ENCODE data around the gene RORB.

Gene RORB

DNA sequence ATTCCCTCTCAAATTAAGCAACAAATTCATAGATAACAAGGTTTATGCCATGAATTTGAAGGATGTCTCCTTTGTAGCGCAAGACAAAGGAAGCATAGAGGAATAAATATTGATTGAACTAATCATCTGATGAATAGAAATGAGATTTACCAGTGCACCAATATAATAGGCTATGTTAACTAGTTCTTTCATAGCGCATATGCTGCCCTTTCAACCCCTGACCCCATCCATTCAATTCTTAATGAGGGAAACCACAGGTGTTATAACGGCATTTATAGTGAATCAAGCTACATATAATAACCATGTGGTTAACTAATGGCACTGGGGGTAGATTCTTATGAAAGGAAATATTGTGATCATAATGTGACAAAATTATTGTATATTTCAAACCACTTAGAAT lies 6.5 kb downstream of the RORB start:
- no peak for DNase-seq (ENCODE audit: low read depth in 2 of 2)
- no peak overlapping the region for H3K4me3 ChIP-seq (replicated peaks in 1 of 2; ENCODE audit: low read depth in 2 of 2, low read length in 2 of 2)
- TF ChIP-seq, protein P1, sequence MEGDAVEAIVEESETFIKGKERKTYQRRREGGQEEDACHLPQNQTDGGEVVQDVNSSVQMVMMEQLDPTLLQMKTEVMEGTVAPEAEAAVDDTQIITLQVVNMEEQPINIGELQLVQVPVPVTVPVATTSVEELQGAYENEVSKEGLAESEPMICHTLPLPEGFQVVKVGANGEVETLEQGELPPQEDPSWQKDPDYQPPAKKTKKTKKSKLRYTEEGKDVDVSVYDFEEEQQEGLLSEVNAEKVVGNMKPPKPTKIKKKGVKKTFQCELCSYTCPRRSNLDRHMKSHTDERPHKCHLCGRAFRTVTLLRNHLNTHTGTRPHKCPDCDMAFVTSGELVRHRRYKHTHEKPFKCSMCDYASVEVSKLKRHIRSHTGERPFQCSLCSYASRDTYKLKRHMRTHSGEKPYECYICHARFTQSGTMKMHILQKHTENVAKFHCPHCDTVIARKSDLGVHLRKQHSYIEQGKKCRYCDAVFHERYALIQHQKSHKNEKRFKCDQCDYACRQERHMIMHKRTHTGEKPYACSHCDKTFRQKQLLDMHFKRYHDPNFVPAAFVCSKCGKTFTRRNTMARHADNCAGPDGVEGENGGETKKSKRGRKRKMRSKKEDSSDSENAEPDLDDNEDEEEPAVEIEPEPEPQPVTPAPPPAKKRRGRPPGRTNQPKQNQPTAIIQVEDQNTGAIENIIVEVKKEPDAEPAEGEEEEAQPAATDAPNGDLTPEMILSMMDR (IDR thresholded peaks at IDR 0.05; ENCODE audit: low read depth, low read length), result no peak

DNA sequence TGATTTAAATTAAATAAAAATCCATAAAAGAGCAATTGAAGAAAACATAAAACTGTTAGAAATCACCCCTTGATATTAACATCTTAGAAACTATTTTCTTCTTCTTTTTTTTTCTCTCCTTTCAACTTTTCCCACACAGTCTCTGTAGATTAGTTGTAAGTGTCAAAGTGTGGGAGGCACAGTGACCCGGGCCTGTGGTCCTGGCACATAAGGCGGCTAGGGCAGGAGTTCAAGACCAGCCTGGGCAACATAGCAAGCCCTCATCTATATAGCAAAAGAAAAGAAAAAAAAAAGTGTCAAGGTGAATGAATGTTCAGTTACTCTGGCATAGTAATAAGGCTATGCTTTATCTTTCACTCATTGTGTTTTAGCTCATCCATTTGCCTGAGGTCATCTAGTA lies 14.2 kb downstream of the RORB start:
- TF ChIP-seq, protein P1 (IDR thresholded peaks at IDR 0.05; ENCODE audit: low read depth, low read length), result no peak
- no peak for DNase-seq (ENCODE audit: low read depth in 2 of 2)
- no peak overlapping the region for H3K4me3 ChIP-seq (replicated peaks in 1 of 2; ENCODE audit: low read depth in 2 of 2, low read length in 2 of 2)

DNA sequence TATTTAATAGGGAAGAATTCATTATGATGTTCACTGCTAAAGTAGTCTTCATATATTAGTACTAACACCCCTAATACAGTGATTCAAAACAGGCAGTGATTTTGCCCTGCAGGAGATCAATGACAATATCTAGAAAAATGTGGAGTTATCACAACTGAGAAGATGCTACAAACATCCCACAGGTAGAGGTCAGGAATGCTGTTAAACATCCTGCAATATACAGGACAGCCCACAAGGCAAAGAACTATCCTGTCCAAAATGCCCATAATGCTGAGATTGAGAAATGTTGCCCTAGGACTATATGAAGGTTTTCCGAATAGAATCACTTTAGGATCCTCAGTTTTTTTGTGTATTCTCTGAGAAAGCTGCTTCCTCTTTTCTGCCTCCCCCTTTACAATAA lies 15.3 kb downstream of the RORB start:
- no peak overlapping the region for H3K4me3 ChIP-seq (replicated peaks in 1 of 2; ENCODE audit: low read depth in 2 of 2, low read length in 2 of 2)
- TF ChIP-seq, protein P1 (IDR thresholded peaks at IDR 0.05; ENCODE audit: low read depth, low read length), result no peak
- DNase-seq (ENCODE audit: low read depth in 2 of 2), result no peak

DNA sequence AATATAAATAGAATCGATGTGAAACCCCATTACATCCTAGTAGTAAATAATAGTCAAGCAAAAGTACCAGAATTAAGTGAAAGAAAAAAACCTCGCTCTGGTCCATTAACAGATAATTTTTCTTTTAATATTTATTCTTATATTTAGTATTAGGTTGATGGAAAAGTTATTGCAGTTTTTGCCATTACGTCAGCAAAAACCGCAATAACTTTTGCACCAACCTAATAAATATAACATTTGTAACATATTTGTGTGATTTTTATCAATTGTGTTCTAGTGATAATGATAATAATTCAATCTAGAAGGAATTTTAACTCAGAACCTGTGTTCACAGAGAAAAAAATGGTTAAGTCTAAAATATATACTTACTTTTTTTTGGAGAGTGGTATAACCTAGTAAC lies 16.1 kb downstream of the RORB start:
- no peak overlapping the region for H3K4me3 ChIP-seq (replicated peaks in 1 of 2; ENCODE audit: low read depth in 2 of 2, low read length in 2 of 2)
- DNase-seq (ENCODE audit: low read depth in 2 of 2), result no peak
- TF ChIP-seq, protein P1 (IDR thresholded peaks at IDR 0.05; ENCODE audit: low read depth, low read length), result no peak

DNA sequence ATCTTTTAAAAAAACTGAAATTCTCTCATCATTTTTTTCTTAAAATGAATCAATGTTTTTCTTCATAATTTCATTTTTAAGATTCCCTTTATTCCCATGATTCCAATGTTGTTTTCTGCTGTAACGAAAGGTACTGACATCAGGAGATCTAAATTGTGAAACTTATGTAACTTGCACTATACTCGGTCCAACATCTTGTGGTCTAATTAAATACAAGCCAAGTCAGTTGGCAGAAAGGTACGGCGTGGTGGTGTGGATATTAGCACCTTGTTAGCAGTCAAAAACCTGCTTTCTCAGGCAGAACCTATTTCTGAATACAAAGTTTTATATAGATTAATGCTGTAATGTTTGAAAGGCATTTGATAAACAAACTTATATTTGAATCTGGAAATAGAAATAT lies 20.1 kb downstream of the RORB start:
- H3K4me3 ChIP-seq (replicated peaks in 1 of 2; ENCODE audit: low read depth in 2 of 2, low read length in 2 of 2), result no peak overlapping the region
- no peak for DNase-seq (ENCODE audit: low read depth in 2 of 2)
- TF ChIP-seq, protein P1 (IDR thresholded peaks at IDR 0.05; ENCODE audit: low read depth, low read length), result no peak

DNA sequence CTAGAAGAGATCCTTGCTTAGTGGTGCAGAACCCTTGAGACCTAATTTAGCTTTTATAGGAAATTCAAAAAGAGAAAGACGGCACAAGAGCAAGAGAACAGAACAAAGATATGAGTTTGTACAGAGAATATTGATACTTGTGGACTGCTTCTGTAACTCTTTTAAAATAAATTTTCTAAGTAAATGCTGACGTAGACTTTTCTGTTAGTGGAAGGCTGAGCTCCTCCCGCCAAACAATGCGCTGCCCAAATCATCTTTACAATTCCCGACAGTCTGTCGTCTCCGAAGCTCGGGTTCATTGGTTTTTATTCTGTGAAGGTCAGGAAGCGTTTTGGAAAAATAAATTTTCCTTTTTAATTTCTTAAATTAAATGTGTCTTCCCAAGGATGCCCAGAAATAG lies 22.3 kb downstream of the RORB start:
- no peak overlapping the region for H3K4me3 ChIP-seq (replicated peaks in 1 of 2; ENCODE audit: low read depth in 2 of 2, low read length in 2 of 2)
- TF ChIP-seq, protein P1 (IDR thresholded peaks at IDR 0.05; ENCODE audit: low read depth, low read length), result no peak
- DNase-seq (ENCODE audit: low read depth in 2 of 2), result no peak

- TF ChIP-seq, protein P1 (IDR thresholded peaks at IDR 0.05; ENCODE audit: low read depth, low read length), result no peak
- no peak for DNase-seq (ENCODE audit: low read depth in 2 of 2)
- no peak overlapping the region for H3K4me3 ChIP-seq (replicated peaks in 1 of 2; ENCODE audit: low read depth in 2 of 2, low read length in 2 of 2)
Measured at GRCh38 chr9:74521009-74521408, 23.9 kb downstream of the RORB start.

Data from cardiac fibroblast (primary cell).